Cardiac ventricle fibroblast (primary cell): ENCODE measurements around the gene PRTN3. TPM values are rescaled to one million over a fixed set of nuclear protein-coding genes. Genes with fewer than 3 reads are reported as not detected.

Experiments
- total RNA-seq: library from RNA; depleted of rRNA; stranded (reverse); fragments of >200 nt; gene quantifications from 2 replicates; pipeline ENCODE4 v1.2.3, GENCODE V29; 2015

Gene PRTN3, protein sequence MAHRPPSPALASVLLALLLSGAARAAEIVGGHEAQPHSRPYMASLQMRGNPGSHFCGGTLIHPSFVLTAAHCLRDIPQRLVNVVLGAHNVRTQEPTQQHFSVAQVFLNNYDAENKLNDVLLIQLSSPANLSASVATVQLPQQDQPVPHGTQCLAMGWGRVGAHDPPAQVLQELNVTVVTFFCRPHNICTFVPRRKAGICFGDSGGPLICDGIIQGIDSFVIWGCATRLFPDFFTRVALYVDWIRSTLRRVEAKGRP
- not detected in 2 replicates for total RNA-seq

DNA sequence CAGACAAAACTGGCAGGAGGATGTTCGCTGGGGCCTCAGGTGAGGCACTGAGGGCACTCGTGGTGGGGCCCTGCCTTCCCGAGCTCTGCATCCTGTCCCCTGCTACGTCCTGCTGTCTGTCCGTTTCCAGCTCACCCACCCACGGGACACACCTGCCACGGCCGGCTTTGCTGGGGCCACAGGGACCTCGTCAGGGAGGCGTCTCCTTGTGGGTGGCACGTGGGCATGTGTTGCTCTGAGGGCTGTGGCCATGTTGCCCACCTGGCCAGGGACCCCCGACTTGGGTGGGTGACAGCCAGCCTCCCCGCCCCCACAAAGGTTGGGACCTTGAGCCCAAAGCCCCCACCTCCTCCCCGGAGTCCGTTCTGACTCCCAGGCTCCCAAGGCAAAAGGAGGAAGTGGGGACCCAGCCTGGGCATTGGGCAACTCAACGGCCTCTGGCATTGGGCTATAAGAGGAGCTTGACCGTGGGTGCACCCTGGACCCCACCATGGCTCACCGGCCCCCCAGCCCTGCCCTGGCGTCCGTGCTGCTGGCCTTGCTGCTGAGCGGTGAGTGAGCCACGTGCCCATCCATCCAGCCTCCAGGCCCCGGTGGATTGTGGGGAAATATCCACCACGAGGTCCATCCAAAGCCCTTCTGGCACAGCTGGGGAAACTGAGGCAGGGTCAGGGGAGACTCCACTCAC lies at the start of gene PRTN3:
TSS of gene PRTN3 (plus strand) at position 481 of the 688 bp plus-strand sequence. CDS start at position 491, 10 bp downstream.

DNA sequence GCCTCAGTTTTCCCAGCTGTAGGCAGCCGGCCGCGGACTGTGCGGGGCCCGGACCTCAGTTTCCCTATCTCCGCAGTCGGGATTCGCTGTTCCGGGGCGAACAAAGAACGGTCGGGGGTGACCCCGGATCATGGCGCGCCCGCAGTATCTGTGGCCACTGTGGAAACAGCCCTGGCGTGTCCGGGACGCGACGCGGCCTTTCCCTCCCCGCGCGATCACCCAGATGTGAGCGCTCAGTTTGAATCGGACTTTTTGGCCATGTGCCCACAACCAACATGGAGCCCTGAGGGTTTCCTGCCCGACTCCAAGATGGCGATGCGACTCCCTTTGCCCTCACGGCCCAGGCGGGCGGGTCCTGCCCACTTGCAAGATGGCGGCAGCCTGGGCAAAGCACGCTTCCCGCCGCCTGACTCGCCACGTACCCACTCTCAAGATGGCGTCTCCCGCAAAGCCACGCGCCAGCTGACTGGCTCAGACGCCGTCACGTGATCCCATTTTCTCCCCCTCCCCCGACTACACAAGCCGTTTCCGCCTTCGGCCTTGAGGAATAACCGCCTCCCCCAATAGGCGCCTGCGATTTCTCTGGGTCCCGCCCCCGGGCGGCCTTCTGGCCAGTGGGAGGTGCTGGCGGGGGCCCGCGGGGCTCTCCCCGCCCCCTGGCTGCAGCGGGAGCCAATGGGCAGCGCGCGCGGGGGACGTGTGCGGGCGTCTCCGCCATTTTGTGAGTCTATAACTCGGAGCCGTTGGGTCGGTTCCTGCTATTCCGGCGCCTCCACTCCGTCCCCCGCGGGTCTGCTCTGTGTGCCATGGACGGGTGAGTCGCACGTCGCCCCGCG lies 43.9 kb upstream of the PRTN3 start, which contains the start of gene PTBP1:
TSS of gene PTBP1 (plus strand) at position 761 of the 836 bp plus-strand sequence. CDS start at position 807, 46 bp downstream.

DNA sequence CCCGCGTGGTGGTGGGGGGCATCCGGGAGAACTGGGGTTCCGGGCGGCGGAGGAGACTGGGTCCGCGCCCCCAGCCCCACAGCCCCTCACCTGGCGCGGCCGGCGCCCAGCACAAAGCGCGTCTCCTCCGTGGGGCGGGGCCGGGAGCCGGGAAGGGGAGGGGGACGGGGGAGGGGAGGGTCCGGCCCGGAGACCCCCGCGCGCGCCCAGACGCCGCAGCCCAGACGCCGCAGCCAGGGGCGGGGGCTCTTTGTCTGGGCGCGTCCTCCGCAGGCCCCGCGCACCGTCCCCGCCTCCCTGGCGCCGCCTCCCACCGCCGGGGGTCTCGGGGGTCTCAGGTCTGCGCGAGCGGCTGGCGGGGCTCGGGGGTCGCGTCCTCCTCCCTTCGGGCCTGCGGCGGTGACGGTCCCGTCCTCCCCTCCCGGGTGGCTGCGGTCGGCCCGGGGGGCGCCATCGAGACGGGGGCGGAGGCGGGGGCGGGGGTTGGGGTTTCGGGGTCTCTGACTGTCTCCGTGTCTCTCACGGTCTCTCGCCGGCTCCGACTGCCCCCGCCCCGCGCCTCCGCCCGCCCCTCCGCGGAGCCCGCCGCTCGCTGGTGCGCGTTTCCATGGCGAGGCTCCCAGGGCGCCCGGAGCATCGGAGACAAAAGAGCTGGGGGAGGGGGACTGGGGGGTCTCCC lies 18.8 kb upstream of the PRTN3 start, which contains the start of gene PLPPR3:
TSS of gene PLPPR3 (minus strand) at position 131 of the 679 bp plus-strand sequence. CDS start 396 bp downstream, outside the sequence.

DNA sequence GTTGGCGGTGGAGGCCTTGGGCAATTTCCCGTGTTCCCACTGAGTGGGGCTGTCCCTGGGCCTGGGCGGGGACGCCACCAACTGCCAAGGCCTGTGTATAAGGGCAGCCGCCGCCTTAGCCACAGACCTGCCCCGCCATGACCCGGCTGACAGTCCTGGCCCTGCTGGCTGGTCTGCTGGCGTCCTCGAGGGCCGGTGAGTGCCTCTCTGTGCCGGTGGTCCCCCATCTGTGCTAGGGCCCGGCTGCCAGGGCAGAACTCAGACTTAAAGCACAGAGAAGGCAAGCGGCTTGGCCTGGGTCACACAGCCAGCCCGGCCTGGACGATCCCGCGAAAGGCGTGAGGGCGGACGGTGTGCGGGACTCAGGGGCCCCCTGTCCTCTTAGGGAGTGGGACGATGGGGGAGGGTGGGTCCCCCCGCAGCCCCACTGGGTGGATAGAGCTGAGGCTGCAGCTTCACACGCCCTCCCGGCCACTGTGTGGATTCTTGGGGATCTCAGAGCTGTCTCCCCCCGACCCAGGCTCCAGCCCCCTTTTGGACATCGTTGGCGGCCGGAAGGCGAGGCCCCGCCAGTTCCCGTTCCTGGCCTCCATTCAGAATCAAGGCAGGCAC lies 13.0 kb upstream of the PRTN3 start, which contains the start of gene AZU1:
TSS of gene AZU1 (plus strand) at position 128 of the 612 bp plus-strand sequence. CDS start at position 138, 10 bp downstream.

DNA sequence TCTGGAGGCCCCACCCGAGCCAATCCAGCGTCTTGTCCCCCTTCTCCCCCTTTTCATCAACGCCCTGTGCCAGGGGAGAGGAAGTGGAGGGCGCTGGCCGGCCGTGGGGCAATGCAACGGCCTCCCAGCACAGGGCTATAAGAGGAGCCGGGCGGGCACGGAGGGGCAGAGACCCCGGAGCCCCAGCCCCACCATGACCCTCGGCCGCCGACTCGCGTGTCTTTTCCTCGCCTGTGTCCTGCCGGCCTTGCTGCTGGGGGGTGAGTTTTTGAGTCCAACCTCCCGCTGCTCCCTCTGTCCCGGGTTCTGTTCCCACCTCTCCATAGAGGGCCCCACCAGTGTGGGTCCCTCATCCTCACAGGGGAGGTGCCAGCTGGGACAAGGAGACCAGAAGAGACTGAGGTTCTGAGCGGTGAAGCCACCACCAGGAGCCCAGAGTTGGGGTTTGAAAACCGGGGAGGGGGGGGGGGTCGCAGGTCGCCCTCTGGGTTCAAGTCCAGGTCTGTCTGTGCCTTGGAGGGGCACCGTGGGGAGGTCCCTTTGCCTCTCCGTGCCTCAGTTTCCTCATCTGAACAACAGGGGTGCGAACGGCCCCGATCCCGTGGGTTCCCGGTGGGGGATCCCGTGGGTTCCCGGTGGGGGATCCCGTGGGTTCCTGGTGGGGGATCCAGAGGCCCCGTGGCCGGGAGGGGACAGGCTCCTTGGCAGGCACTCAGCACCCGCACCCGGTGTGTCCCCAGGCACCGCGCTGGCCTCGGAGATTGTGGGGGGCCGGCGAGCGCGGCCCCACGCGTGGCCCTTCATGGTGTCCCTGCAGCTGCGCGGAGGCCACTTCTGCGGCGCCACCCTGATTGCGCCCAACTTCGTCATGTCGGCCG lies 11.6 kb downstream of the PRTN3 start, which contains the start of gene ELANE:
TSS of gene ELANE (plus strand) at position 168 of the 878 bp plus-strand sequence. CDS start at position 194, 26 bp downstream.

DNA sequence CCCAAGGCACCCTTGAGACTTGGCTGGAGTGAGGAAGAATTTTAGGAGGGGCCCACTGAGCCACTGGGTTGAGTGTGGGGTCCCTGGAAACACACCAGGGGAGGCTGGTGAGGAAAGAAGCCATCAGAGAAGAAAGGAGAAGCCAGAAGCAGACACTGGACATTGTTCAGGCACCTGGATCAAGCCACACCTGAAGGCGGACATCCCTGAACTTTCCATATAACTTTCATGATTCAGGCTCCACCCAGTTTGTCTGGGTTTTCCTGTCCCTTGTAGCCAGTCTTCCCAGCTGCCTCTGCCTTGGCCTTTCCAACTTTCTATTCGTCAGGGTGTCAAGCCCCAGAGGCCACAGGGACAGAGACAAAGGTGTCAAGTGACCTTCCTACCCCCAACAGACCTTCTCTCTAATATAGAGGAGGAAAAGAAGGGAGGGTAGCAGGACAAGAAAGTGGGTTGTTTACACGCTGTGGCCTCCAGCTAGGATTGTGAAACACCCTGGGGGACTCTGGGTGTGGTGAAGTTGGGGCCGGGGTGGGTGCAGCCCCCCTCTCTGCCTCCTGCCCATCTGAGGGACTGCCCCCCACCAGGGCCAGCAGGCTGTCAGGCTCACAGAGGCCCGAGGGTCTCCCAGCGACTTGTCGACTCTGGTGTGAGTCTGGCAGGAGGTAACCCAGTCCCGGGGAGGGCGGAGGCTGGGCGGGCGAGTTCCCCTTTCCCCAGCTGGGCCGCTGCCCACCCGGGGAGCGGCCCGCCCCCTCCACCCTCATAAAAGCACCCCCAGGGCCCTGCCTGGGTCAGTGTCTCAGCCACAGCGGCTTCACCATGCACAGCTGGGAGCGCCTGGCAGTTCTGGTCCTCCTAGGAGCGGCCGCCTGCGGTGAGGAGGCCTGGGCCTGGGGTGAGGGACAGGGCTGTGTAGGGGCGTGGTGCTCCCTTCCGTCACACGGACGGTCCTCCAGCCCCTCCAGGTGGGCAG lies 18.4 kb downstream of the PRTN3 start, which contains the start of gene CFD:
TSS of gene CFD (plus strand) at position 797 of the 976 bp plus-strand sequence. CDS start at position 823, 26 bp downstream.

DNA sequence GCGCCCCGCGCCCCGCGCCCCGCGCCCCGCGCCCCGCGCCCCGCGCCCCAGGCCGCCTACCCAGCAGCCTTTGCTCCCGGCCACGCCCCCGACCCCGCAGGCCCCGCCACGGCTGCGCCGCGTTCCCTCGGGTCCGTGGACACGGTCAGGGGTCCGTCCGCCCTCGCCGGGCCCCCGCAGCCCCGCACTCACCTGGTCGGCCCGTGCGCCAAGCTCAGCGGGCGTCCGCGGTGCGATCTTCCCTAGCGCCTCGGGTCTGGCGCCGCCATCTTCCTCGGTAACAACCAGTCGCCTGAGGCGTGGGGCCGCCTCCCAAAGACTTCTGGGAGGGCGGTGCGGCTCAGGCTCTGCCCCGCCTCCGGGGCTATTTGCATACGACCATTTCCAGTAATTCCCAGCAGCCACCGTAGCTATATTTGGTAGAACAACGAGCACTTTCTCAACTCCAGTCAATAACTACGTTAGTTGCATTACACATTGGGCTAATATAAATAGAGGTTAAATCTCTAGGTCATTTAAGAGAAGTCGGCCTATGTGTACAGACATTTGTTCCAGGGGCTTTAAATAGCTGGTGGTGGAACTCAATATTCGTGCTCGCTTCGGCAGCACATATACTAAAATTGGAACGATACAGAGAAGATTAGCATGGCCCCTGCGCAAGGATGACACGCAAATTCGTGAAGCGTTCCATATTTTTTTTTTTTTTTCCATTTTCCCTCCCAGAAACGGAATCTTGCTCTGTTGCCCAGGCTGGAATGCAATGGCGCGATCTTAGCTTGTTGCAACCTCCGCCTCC lies 52.3 kb downstream of the PRTN3 start, which contains the start of the genes MED16 and RNU6-9:
TSS of gene MED16 (minus strand) at position 294 of the 796 bp plus-strand sequence. CDS start 2,056 bp downstream, outside the sequence.
TSS of gene RNU6-9 (plus strand) at position 591 of the 796 bp plus-strand sequence.

Other genes with a start within 250 kb of the PRTN3 start
- 20.7 and 31.3 TPM in 2 replicates for gene POLRMT, start 207.5 kb upstream of the PRTN3 start, total RNA-seq
- not detected in 2 replicates for gene FGF22, start 201.1 kb upstream of the PRTN3 start, total RNA-seq
- gene RNF126, start 177.8 kb upstream of the PRTN3 start, total RNA-seq: 29.8 and 30.6 TPM in 2 replicates
- 58.3 and 76.3 TPM in 2 replicates for gene FSTL3, start 164.6 kb upstream of the PRTN3 start, total RNA-seq
- not detected in 2 replicates for gene PRSS57, start 145.5 kb upstream of the PRTN3 start, total RNA-seq
- 46.4 and 55.6 TPM in 2 replicates for gene PALM, start 132.1 kb upstream of the PRTN3 start, total RNA-seq
- not detected in 2 replicates for gene MISP, start 89.9 kb upstream of the PRTN3 start, total RNA-seq
- gene PTBP1, start 43.5 kb upstream of the PRTN3 start, total RNA-seq: 139 and 147 TPM in 2 replicates
- 0.10 and 0.44 TPM in 2 replicates for gene PLPPR3, start 19.0 kb upstream of the PRTN3 start, total RNA-seq
- not detected in 2 replicates for gene AZU1, start 13.2 kb upstream of the PRTN3 start, total RNA-seq
- gene ELANE, start 11.3 kb downstream of the PRTN3 start, total RNA-seq: 4.6 and 5.4 TPM in 2 replicates
- gene CFD, start 18.7 kb downstream of the PRTN3 start, total RNA-seq: 1,761 and 1,927 TPM in 2 replicates
- 30.8 and 34.1 TPM in 2 replicates for gene MED16, start 52.2 kb downstream of the PRTN3 start, total RNA-seq
- not detected in 2 replicates for gene RNU6-9, start 52.5 kb downstream of the PRTN3 start, total RNA-seq
- gene R3HDM4, start 72.2 kb downstream of the PRTN3 start, total RNA-seq: 42.6 and 50.5 TPM in 2 replicates
- gene KISS1R, start 76.3 kb downstream of the PRTN3 start, total RNA-seq: not detected in 2 replicates
- 2.6 and 4.9 TPM in 2 replicates for gene ARID3A, start 85.0 kb downstream of the PRTN3 start, total RNA-seq
- 25.3 and 36.2 TPM in 2 replicates for gene WDR18, start 143.3 kb downstream of the PRTN3 start, total RNA-seq
- gene GRIN3B, start 159.4 kb downstream of the PRTN3 start, total RNA-seq: 0.88 and 1.2 TPM in 2 replicates
- 99.7 and 104 TPM in 2 replicates for gene TMEM259, start 180.1 kb downstream of the PRTN3 start, total RNA-seq
- gene RNU6-2, start 180.5 kb downstream of the PRTN3 start, total RNA-seq: not detected in 2 replicates
- 149 and 154 TPM in 2 replicates for gene CNN2, start 185.6 kb downstream of the PRTN3 start, total RNA-seq
- 2.7 and 3.6 TPM in 2 replicates for gene ABCA7, start 199.1 kb downstream of the PRTN3 start, total RNA-seq
- gene ARHGAP45, start 226.2 kb downstream of the PRTN3 start, total RNA-seq: 0.37 and 0.39 TPM in 2 replicates